Endothelial cell of umbilical vein (primary cell): ENCODE data around the gene DOCK1.

Experiments
- CTCF ChIP-seq, 2 donors: IDR thresholded peaks; 1 replicate in 1 of 2; 2 replicates in 1 of 2; pipeline ENCODE4 v1.5.1; 2011; ENCODE audit warnings: low read length in 2 of 2, mild to moderate bottlenecking in 2 of 2, moderate library complexity in 2 of 2, control low read depth in 1 of 2, inconsistent platforms in 1 of 2, low read depth in 1 of 2; ENCODE audit not compliant: insufficient read depth in 1 of 2; ENCODE audit errors: extremely low read depth in 1 of 2
- EZH2 ChIP-seq: IDR thresholded peaks from 2 replicates; pipeline ENCODE4 v1.6.1; 2012; ENCODE audit warnings: borderline replicate concordance, low read depth, mild to moderate bottlenecking, moderate library complexity, low read length, inconsistent platforms; ENCODE audit not compliant: severe bottlenecking
- POLR2A ChIP-seq: IDR thresholded peaks from 2 replicates; pipeline ENCODE4 v1.6.1; 2012; ENCODE audit warnings: low read depth, mild to moderate bottlenecking, control low read depth, low read length
- POLR2AphosphoS5 ChIP-seq: IDR thresholded peaks from 2 replicates; pipeline ENCODE4 v1.6.1; 2012; ENCODE audit warnings: low read depth, mild to moderate bottlenecking, control low read depth, low read length, moderate library complexity; ENCODE audit not compliant: insufficient read depth

DNA sequence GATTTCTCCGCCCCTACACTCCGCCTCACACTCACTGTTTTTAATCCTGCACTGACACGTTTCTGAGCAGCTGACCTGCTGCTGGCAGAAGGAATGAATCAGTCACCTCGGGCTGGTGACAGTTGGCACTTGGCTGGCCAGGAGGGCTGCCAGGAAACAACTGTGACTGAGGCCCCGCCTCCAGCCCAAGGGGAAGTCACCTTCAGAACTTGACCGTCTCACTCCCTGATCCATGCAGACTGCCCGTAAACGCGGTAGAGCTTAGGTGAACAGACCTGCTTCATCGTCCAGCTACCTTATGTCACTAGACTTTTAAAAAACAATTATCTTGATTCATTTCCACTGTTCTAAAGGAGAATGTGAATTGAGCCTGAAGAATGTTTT, 107.5 kb downstream of the DOCK1 start:
- TF ChIP-seq CTCF (IDR thresholded peaks at IDR 0.05; ENCODE audit: extremely low read depth in 1 of 2, insufficient read depth in 1 of 2, low read depth in 1 of 2, low read length in 2 of 2): no peak
- no peak for TF ChIP-seq POLR2AphosphoS5
- TF ChIP-seq POLR2A: no peak
- TF ChIP-seq EZH2: no peak
